Esophagus muscularis mucosa (tissue), 3 donors: Measurements from ENCODE around the gene FAM98C.

ENCODE experiments used
- CTCF ChIP-seq, 3 experiments: fragments of 200-600 bp in 2 of 3; fragments of 450-650 bp in 1 of 3; sonication (generic) in 2 of 3; IDR thresholded peaks; one replicate each; pipeline ENCODE4 v1.5.1; 2017 to 2019; ENCODE audit warnings: antibody characterized with exemption in 3 of 3, mild to moderate bottlenecking in 2 of 3, moderate library complexity in 1 of 3
- POLR2A ChIP-seq: fragments of 450-650 bp; IDR thresholded peaks from one replicate; pipeline ENCODE4 v1.6.1; 2017; ENCODE audit warnings: antibody characterized with exemption, moderate library complexity, mild to moderate bottlenecking, low read depth

GRCh38 chr19:38355728-38356725 lies 46.9 kb upstream of the FAM98C start:
- TF ChIP-seq CTCF (IDR thresholded peaks at IDR 0.05) (no peak), POLR2A (no peak)
